Activated CD8-positive, alpha-beta T cell treated with anti-CD3 and anti-CD28 coated beads, Interleukin-2, amount 10 ng/mL, durations not matched to agents 7 days and 5 days (primary cell): ENCODE data around the gene SYTL2. TPM values are rescaled to one million over a fixed set of nuclear protein-coding genes. Genes with fewer than 3 reads are reported as not detected.

Experiments
- ATAC-seq: fragments of 150-1000 bp; cut with Tn5 transposase; one replicate; pipeline ENCODE4 v1.10.0; 2021; ENCODE audit warnings: moderate library complexity
- CTCF ChIA-PET: fragments of 350-600 bp; sonication (Branson Sonifier 250); formaldehyde crosslinking; loops from one replicate; lab custom pipeline; 2021; ENCODE audit warnings: antibody characterized with exemption; lab: Charles Lee
- POLR2A ChIA-PET: fragments of 350-600 bp; sonication (Branson Sonifier 250); formaldehyde crosslinking; loops from one replicate; lab custom pipeline; 2021; ENCODE audit warnings: antibody characterized with exemption; lab: Charles Lee
- DNase-seq: peaks from one replicate; pipeline ENCODE4 v3.0.0-alpha.2; 2020
- H3K27ac Mint-ChIP-seq: one replicate; pipeline ENCODE4 v1.8.0; 2021; ENCODE audit warnings: mild to moderate bottlenecking, mixed read lengths
- H3K27me3 Mint-ChIP-seq: one replicate; pipeline ENCODE4 v1.8.0; 2021; ENCODE audit warnings: low read depth, mixed read lengths
- H3K36me3 Mint-ChIP-seq: one replicate; pipeline ENCODE4 v1.8.0; 2021; ENCODE audit warnings: low read depth, mixed read lengths
- H3K4me1 Mint-ChIP-seq: one replicate; pipeline ENCODE4 v1.8.0; 2021; ENCODE audit warnings: low read depth, mixed read lengths
- H3K4me3 Mint-ChIP-seq: one replicate; pipeline ENCODE4 v1.8.0; 2021; ENCODE audit warnings: mild to moderate bottlenecking, mixed read lengths
- H3K9me3 Mint-ChIP-seq: one replicate; pipeline ENCODE4 v1.8.0; 2022; ENCODE audit warnings: mixed read lengths; ENCODE audit not compliant: insufficient read depth
- total RNA-seq, 2 experiments: library from RNA; stranded (reverse); gene quantifications; one replicate each; pipeline ENCODE4 v1.2.3, GENCODE V29; 2021

Gene SYTL2
- total RNA-seq, 2 experiments from 2014 or later, result 29.3 to 31.2 TPM

GRCh38 chr11:85749884-85750283 lies 61.1 kb downstream of the SYTL2 start:
- DNase-seq (no peak), ATAC-seq (no peak)
- Mint-ChIP-seq H3K4me1 (peaks cover 95% of the 10 kb centered on the region), H3K27me3 (no peaks in the 10 kb centered on the region), H3K36me3 (peaks cover 66% of the 10 kb centered on the region), H3K27ac (peak overlapping the region; percentile 96), H3K9me3 (no peaks in the 10 kb centered on the region), H3K4me3 (peak overlapping the region; percentile 4)
- POLR2A ChIA-PET, result interaction anchor here (2.0 kb wide), 1 partner anchor 86 kb away, joined by 7 read pairs; the partner anchor contains the start of gene CREBZF
- CTCF ChIA-PET, result interaction anchor here (1.3 to 1.4 kb wide), 4 partner anchors 24 to 69 kb away, joined by 3 to 5 read pairs (median 4); no protein-coding TSS in a partner anchor

- no peak for ATAC-seq
- Mint-ChIP-seq H3K27me3 (no peaks in the 10 kb centered on the region), H3K4me3 (no peak overlapping the region), H3K9me3 (no peaks in the 10 kb centered on the region), H3K36me3 (peaks cover 65% of the 10 kb centered on the region), H3K27ac (peak overlapping the region; percentile 96), H3K4me1 (peaks cover 93% of the 10 kb centered on the region)
- ChIA-PET CTCF (interaction anchor here (0.6 to 1.4 kb wide), 8 partner anchors 11 to 74 kb away, joined by 3 to 5 read pairs (median 4); no protein-coding TSS in a partner anchor), POLR2A (interaction anchor here (2.0 kb wide), 1 partner anchor 85 kb away, joined by 7 read pairs; the partner anchor contains the start of gene CREBZF)
- DNase-seq, result no peak
Observed at GRCh38 chr11:85749287-85749834, 61.6 kb downstream of the SYTL2 start.

- ChIA-PET POLR2A (interaction anchor here (2.0 kb wide), 1 partner anchor 84 kb away, joined by 7 read pairs; the partner anchor contains the start of gene CREBZF), CTCF (interaction anchor here (0.6 to 1.4 kb wide), 6 partner anchors 10 to 75 kb away, joined by 3 to 5 read pairs (median 4); no protein-coding TSS in a partner anchor)
- Mint-ChIP-seq H3K27ac (no peak overlapping the region), H3K27me3 (no peaks in the 10 kb centered on the region), H3K36me3 (peaks cover 67% of the 10 kb centered on the region), H3K4me1 (peaks cover 90% of the 10 kb centered on the region), H3K9me3 (no peaks in the 10 kb centered on the region), H3K4me3 (no peak overlapping the region)
- ATAC-seq, result no peak
- DNase-seq, result no peak
Observed at GRCh38 chr11:85748455-85748891, 62.5 kb downstream of the SYTL2 start.

- H3K36me3 Mint-ChIP-seq, result peaks cover 64% of the 10 kb centered on the region
- H3K9me3 Mint-ChIP-seq, result no peaks in the 10 kb centered on the region
- CTCF ChIA-PET, result interaction anchor here (1.0 to 2.1 kb wide), 4 partner anchors 8 to 77 kb away, joined by 3 to 10 read pairs (median 4); no protein-coding TSS in a partner anchor
- POLR2A ChIA-PET, result interaction anchor here (1.2 kb wide), 1 partner anchor 41 kb away, joined by 3 read pairs; no protein-coding TSS in a partner anchor
- H3K4me1 Mint-ChIP-seq, result peaks cover 84% of the 10 kb centered on the region
- H3K27ac Mint-ChIP-seq, result peak overlapping the region; percentile 59
- no peaks in the 10 kb centered on the region for H3K27me3 Mint-ChIP-seq
- H3K4me3 Mint-ChIP-seq, result no peak overlapping the region
- DNase-seq (no peak), ATAC-seq (no peak)
Observed at GRCh38 chr11:85746670-85747069, 64.3 kb downstream of the SYTL2 start.

GRCh38 chr11:85745626-85746025 lies 65.3 kb downstream of the SYTL2 start:
- no peak for DNase-seq
- peaks cover 61% of the 10 kb centered on the region for H3K36me3 Mint-ChIP-seq
- peak; percentile 38 for ATAC-seq
- no peaks in the 10 kb centered on the region for H3K9me3 Mint-ChIP-seq
- peaks cover 82% of the 10 kb centered on the region for H3K4me1 Mint-ChIP-seq
- H3K4me3 Mint-ChIP-seq, result no peak overlapping the region
- H3K27ac Mint-ChIP-seq, result peak overlapping the region; percentile 59
- ChIA-PET POLR2A (interaction anchor here (1.2 kb wide), 1 partner anchor 42 kb away, joined by 3 read pairs; no protein-coding TSS in a partner anchor), CTCF (interaction anchor here (0.8 to 2.1 kb wide), 6 partner anchors 19 to 109 kb away, joined by 3 to 10 read pairs (median 3); no protein-coding TSS in a partner anchor)
- H3K27me3 Mint-ChIP-seq, result no peaks in the 10 kb centered on the region

GRCh38 chr11:85742873-85743275 lies 68.1 kb downstream of the SYTL2 start:
- H3K36me3 Mint-ChIP-seq, result peaks cover 51% of the 10 kb centered on the region
- DNase-seq (no peak), ATAC-seq (no peak)
- H3K27ac Mint-ChIP-seq, result peak overlapping the region; percentile 4
- CTCF ChIA-PET, result interaction anchor here (1.0 kb wide), 1 partner anchor 25 kb away, joined by 3 read pairs; no protein-coding TSS in a partner anchor
- no peaks in the 10 kb centered on the region for H3K27me3 Mint-ChIP-seq
- POLR2A ChIA-PET, result interaction anchor here (1.2 kb wide), 1 partner anchor 10 kb away, joined by 6 read pairs; no protein-coding TSS in a partner anchor
- H3K4me3 Mint-ChIP-seq, result no peak overlapping the region
- H3K9me3 Mint-ChIP-seq, result no peaks in the 10 kb centered on the region
- H3K4me1 Mint-ChIP-seq, result peaks cover 79% of the 10 kb centered on the region

GRCh38 chr11:85742348-85742747 lies 68.6 kb downstream of the SYTL2 start:
- CTCF ChIA-PET, result no interaction called here
- ATAC-seq (no peak), DNase-seq (no peak)
- H3K27me3 Mint-ChIP-seq, result no peaks in the 10 kb centered on the region
- H3K4me1 Mint-ChIP-seq, result peaks cover 79% of the 10 kb centered on the region
- H3K36me3 Mint-ChIP-seq, result peaks cover 49% of the 10 kb centered on the region
- H3K9me3 Mint-ChIP-seq, result no peaks in the 10 kb centered on the region
- H3K27ac Mint-ChIP-seq, result no peak overlapping the region
- H3K4me3 Mint-ChIP-seq, result no peak overlapping the region
- POLR2A ChIA-PET, result no interaction called here

GRCh38 chr11:85740481-85741400 lies 70.2 kb downstream of the SYTL2 start:
- ATAC-seq (no peak), DNase-seq (no peak)
- H3K9me3 Mint-ChIP-seq, result no peaks in the 10 kb centered on the region
- peaks cover 69% of the 10 kb centered on the region for H3K4me1 Mint-ChIP-seq
- peaks cover 52% of the 10 kb centered on the region for H3K36me3 Mint-ChIP-seq
- H3K27ac Mint-ChIP-seq, result peak overlapping the region; percentile 47
- no peak overlapping the region for H3K4me3 Mint-ChIP-seq
- POLR2A ChIA-PET, result interaction anchor here (0.9 kb wide), 1 partner anchor 93 kb away, joined by 4 read pairs; the partner anchor contains the start of gene TMEM126A
- H3K27me3 Mint-ChIP-seq, result no peaks in the 10 kb centered on the region
- CTCF ChIA-PET, result interaction anchor here (0.6 to 1.7 kb wide), 4 partner anchors 48 to 114 kb away, joined by 3 to 4 read pairs (median 3); partner anchors contain the start of gene CCDC83

- ChIA-PET POLR2A (interaction anchor here (0.9 kb wide), 1 partner anchor 15 kb away, joined by 4 read pairs; no protein-coding TSS in a partner anchor), CTCF (interaction anchor here (1.0 to 1.9 kb wide), 3 partner anchors 10 to 117 kb away, joined by 3 to 4 read pairs (median 4); partner anchors contain the start of gene CCDC83)
- Mint-ChIP-seq H3K4me1 (peaks cover 47% of the 10 kb centered on the region), H3K9me3 (no peaks in the 10 kb centered on the region), H3K27me3 (no peaks in the 10 kb centered on the region), H3K27ac (peak overlapping the region; percentile 71), H3K36me3 (peaks cover 52% of the 10 kb centered on the region), H3K4me3 (peak overlapping the region; percentile 37)
- peak; percentile 89 for ATAC-seq
- DNase-seq, result peak; percentile 63
Observed at GRCh38 chr11:85737738-85738137, 73.2 kb downstream of the SYTL2 start.

GRCh38 chr11:85735876-85736460 lies 75.0 kb downstream of the SYTL2 start:
- DNase-seq (no peak), ATAC-seq (no peak)
- H3K36me3 Mint-ChIP-seq, result peaks cover 55% of the 10 kb centered on the region
- ChIA-PET POLR2A (interaction anchor here (0.8 kb wide), 1 partner anchor 21 kb away, joined by 4 read pairs; no protein-coding TSS in a partner anchor), CTCF (interaction anchor here (1.3 kb wide), 1 partner anchor 16 kb away, joined by 3 read pairs; no protein-coding TSS in a partner anchor)
- H3K27me3 Mint-ChIP-seq, result no peaks in the 10 kb centered on the region
- H3K27ac Mint-ChIP-seq, result no peak overlapping the region
- peaks cover 36% of the 10 kb centered on the region for H3K4me1 Mint-ChIP-seq
- H3K9me3 Mint-ChIP-seq, result no peaks in the 10 kb centered on the region
- no peak overlapping the region for H3K4me3 Mint-ChIP-seq
